Measurements from ENCODE around the gene OGDH.

DNA sequence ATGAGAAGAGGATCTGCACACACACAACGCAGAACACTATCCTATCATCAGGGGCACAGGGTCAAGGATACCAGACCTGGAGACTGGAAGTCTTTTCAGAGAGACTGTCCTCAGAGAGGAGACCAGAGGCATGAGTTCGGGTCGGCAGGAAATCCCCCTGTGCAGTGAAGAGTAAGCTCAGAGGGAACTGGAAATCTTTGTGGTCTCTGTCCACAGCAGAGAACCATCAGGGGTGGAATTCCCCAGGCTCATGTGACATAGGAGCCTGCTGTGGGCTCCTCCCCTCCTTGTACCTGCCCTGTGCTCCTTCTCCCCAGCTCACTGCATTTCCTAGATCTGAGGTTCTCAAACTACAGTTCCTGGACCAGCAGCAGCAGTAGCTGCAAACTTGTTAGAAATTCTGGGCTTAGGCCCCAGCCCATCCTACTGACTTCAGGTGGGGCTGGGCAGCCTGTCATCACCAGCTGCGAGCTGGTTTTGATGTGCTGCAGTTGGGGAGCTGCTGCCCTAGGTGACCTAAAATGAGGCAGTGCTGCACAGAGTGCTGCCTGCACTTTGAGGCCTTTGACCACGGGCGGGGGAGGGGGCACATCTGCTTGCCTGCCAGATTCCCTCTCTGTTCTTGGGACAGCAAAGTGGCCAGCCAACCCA, 144.6 kb downstream of the OGDH start:
- TF ChIP-seq GATA2 (IDR thresholded peaks at IDR 0.05; ENCODE audit: low read depth, low read length) (no peak), GATA3 (IDR thresholded peaks at IDR 0.05; ENCODE audit: low read depth, low read length) (no peak)
